HG02970 (cell line): ENCODE measurements around the gene ZNF532.
"Not testable (repeated sequence)": the region's sequence is repeated elsewhere in the genome, so short reads cannot be mapped to it uniquely, and the experiment has no call there.

ENCODE experiments used
- ATAC-seq: cut with Tn5 transposase; IDR thresholded peaks from one replicate; pipeline ENCODE4 v1.9.1; 2021; ENCODE audit warnings: mild to moderate bottlenecking, moderate library complexity, moderate number of reproducible peaks; ENCODE audit not compliant: unreplicated experiment, low FRiP score

Gene ZNF532

DNA sequence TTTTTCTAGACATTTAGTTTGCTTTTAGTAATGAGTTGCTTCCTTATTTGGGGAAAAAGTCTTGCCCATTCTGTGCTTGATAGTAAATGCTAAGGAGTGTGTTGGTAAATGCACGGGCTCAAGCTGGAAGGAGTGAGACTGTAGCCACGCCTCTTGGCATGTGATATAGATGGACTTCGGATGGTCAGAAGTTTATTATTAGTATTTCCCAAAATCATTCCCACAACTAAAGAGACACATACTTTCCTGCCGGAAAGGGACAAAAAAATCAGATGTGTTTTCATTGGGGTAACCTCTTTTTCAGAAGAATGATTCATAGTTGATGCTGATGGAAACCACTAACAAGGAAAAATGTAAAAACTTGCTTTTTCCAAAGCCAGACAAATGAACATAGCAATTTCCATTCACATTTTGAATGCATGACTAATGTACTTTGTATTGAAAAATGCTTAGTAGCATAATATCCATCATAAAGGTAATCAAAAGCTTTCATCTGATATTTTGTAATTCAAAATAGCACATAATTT lies 133.2 kb downstream of the ZNF532 start:
- ATAC-seq, result no peak

DNA sequence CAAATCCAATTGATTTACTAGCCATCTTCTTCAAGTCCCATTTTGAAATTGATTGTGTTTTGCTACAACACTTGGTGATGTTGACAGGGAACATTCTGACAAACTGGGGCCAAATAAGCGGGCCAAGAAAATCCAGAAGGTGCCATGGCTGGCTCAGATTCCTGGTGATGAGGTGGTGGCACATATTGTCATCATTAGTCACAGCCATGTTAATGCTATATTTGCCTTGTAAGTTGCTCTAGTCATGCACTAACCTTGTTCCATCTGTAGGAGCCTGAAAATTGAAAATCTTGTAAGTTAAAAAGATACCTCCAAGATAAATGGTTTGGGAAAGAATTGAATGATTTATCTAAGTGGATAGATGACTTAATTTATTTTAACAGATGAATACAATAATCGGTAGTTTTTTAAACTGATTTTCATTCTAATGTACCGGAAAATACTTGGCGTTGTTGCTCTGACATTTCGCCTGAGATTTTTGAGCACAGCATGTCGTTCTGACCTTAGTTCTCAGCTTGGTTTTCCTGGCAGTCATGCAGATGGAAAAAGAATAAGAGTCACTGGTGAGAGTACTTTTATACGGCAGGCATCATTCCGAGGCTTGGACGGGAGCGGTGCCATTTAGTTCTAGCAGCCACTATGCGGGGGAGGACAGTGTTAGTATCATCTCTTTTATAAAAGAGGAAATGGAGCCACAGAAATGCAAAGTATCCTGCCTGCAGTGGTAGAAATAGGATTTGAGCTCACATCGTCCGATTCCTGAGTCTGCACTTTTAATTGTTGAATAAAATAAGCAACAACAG lies 133.9 kb downstream of the ZNF532 start:
- ATAC-seq, result no peak

DNA sequence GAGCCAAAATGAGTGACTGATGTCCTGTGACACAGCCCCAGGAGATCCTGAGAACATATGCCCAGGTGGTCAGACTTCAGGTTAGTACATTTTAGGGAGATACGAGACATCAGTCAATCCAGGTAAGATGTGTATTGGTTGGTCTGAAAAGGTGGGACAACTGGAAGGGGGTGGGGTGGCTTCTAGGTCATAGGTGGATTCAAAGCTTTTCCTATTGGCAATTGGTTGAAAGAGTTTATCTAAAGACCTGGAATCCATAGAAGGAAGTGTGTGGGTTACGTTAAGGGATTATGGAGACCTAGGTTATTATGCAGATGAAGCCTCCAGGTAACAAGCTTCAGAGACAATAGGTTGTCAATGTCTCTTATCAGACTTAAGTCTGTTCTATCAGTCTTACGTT lies 136.5 kb downstream of the ZNF532 start:
- no peak for ATAC-seq

DNA sequence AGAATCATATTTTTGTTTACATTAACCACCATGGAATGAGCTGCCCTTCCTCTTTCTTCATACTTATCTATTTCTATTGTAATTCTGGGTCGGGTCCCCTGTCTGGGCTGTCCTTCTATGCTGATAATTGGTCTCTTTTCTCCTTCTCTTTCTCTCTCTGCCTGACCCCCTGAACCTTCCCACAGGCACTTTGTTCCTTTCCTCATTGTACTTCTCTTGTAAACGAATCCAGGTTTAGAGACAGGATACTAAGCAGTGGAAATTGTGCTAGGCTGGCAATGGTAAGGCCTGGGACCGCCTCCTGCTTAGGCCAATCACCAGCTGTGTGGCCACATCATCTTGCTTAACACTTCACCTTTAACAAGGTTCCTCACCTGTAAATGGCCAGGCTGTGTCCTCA lies 137.0 kb downstream of the ZNF532 start:
- no peak for ATAC-seq

DNA sequence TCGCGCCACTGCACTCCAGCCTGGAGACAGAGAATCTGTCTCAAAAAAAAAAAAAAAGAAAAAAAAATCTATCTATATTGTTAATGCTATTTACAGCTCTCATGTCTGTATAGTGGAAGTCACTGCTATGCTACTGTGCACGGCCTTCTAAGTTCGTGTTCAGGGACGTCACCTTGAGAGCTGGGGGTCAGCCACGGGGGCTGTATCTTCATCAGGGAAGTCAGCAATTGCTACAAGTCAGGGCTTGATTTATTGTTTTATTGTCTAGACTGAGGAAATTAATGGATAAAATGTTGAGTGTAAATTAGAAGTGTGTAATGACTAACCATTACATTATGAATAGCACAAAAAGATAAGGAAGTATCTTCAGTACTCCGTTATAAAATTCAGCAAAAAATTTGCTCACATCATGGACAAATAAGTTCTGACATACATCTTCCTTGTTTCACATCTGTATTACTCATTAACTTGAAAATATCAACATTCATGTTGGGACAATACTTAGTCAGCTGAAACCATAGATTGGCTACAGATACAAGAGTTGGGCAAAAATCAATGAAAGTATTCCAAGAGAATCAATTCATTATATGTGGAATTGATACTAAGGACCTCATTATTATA lies 138.4 kb downstream of the ZNF532 start:
- no peak for ATAC-seq

DNA sequence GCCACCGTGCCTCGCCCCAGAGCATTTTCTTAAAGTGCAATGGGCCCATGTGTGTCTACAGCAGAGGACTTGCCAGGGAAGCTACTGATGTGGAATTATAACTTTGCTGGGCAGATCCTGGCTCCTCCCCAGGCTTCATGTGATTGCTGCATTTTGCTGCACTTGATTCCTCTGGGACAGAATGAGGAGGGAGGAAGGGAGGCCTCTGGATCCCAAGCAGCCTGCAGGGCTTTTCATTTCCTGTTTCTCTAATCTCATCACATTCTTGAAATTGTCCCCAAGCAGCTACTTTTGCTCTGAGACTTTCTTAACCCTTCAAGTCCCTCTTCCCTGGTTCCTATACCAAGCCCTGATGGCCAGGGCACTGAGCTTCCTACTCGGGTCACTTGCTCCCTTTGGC lies 140.6 kb downstream of the ZNF532 start:
- ATAC-seq, result no peak

DNA sequence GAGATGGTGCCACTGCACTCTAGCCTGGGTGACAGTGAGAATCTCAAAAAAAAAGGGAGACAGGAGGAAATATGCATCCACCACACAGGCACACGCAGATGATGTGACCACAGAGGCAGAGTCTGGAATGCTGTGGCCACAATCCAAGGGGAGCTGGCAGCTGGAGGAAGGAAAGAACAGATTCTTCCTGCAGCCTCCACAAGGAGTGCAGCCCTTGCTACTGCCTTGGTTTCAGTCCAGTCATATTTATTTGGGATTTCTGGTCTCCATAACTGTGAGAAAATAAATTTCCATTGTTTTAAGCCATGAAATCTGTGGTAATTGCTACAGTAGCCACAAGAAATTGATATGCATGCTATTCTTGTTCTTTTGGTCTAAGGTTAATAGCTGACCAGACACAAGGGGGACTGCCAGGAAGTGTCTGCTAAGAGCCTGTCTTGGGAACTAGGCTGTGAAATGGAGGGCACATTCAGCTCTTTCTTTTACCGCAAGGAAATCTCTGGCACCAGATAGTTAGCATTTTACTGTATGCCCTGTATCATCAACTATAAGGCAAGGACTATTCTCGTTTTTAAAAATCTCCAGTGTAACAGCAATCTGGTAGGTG lies 141.9 kb downstream of the ZNF532 start:
- ATAC-seq, result no peak

DNA sequence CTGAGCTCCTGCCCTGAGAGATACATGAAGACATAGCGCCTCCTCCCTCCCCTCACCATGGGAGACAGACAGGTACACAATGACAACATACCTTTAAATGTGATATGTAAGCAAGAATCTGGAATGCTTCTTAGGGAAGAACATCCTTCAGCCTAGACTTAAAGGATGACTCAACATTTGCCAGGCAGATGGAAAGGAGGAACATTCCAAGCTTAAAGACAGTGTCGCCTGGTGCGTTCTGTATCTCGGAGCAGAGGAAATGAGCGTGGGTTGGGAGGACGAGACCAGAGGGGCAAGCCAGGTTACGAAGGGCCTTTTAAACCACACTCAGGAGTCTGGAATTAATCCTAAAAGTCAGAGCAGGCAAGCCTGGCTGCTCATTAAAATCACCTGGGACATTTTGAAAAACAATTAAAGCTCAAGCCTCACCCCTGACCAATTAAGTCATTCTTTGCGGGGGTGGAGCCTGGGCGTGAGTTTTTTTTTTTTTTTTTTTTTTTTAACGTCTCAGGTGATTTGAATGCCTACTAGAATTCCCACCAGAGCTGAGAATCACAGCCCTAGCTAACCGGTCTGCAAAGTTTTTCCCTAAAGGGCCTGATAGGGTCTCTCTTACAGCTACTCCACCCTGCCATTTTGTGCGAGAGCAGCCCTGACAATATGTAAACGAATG lies 143.8 kb downstream of the ZNF532 start:
- ATAC-seq, result no peak

DNA sequence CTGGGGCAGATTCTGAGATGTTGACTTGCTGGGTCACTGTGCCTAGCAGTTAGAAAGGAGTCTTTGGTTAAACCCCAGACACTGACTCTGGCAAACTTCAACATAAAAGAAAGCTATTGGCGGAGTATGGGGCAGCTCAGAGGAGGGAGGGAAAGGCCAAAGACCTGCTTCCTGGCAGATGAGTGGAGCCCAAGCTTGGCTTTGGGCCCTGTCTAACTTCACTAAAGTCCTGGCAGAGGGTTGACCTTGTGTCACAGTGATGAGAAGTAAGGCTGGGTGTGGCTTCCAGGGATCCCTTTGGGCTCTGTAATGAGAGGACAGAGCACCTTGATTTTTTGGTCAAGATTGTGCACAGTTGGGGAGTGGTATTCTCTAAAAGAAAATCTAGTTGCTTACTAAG lies 145.2 kb downstream of the ZNF532 start:
- ATAC-seq, result no peak

DNA sequence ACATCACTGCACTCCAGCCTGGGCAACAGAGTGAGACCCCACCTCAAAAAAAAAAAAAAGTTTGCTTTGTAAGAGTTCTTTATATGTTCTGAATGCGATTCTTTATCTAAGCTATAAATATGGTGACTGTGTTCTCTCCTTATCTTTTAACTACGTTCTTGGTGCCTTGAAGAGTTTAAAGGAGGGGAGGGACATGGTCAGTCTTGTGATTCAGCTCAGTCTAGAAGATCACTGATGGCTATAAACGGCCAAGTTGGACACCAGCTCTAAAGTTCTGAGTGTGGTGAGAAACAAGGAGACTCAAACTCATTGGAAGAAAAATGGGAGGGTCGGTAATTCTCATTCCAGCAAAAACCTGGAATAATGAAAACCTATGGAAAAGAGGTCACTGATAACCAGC lies 146.6 kb downstream of the ZNF532 start:
- no peak for ATAC-seq

DNA sequence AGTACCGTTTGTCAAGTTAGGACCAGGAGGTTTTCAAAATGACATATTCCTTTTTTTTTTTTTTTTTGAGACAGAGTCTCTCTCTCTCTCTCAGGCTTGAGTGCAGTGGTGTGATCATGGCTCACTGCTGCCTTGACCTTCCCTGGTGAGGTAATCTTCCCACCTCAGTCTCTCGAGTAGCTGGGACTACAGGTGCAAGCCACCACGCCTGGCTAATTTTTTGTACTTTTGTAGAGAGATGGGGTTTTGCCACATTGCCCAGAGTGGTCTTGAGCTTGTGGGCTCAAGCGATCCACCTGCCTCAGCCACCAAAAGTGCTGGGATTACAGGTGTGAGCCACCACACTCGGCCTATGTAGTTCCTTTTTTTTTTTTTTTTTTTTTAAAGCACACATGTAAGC lies 147.1 kb downstream of the ZNF532 start:
- ATAC-seq, result no peak

DNA sequence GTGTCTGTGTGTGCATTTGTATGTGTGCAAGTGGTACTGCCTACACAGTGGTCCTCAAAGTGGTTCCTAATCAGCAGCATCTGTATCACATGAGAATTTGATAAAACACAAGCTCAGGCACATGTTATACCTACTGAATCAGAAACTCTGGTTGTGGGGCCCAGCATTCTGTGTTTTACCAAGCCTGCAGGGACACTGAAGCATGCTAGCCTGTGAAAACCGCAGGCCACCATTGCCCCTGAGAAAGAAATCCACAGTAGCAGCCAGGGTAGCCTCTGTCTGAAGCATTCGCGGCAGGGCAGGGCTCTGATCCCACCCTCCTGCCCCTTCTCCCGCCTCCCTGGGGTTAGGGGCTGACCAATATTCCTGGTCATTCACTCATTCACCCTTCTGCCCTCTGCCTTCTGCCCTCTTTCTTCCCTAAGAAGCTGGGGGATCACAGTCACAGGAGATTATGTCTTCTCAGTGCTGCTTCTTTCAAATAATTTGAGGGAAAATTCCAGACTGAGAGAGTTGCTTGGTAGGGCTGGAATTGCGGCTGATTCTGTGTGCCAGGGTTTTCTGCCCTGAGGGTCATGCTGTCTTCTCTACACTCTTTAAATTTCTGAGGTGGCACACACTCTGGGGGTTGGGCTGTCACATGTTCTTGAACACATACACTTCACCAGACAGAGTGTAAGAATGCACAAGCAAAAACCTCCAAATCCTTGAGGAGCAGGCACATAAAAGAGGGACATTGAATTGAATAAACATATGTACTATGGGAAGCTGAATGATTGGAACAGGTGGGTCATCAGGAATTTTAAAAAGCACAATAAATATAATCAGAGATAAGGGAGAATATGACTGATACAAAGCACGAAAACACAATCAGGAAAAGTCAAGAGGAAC lies 148.4 kb downstream of the ZNF532 start:
- ATAC-seq, result no peak

DNA sequence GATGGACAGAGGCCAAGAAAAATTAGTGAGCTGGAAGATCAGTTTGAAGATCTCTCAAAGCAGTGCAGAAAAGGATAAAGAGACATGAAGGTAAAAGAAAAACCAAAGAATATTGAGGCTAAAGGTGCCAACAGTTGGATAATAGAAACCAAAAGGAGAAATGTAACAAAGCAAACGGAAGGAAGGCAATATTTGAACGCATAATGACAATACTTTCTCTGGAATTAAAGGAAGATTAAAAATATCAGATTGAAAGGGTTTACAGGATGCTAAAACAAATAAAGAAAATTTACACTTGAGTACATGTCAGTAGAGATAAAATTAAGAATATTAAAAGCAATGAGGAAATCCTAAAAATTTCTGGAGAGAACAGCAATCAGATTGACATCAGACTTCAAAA lies 149.1 kb downstream of the ZNF532 start:
- no peak for ATAC-seq

DNA sequence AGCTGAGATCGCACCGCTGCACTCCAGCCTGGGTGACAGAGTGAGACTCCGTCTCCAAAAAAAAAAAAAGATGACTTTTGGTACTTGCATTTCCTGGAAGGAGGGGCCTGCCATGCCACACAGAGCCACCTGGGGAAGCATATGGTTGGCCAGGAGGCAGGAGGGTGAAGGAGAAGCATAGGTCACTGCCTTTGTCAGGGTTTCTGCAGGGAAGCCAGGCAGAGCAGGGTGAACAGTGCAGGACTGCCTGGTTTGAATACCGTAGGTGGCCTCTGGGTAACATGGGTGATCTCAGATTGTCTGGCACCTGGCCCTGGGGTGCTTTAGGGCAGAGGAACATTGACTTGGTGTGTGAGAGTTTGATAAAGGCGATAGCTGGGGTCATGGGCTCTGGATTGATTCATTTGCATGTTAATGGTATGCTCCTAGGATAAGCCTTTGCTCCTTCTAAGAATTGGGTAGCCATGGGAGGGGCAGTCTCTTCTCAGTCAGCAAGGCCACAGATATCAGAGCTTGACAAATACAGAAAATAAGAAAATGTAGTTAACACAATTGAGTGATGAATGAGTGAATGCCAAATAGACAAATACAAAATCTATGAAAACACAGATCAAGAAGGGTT lies 151.0 kb downstream of the ZNF532 start:
- no peak for ATAC-seq

DNA sequence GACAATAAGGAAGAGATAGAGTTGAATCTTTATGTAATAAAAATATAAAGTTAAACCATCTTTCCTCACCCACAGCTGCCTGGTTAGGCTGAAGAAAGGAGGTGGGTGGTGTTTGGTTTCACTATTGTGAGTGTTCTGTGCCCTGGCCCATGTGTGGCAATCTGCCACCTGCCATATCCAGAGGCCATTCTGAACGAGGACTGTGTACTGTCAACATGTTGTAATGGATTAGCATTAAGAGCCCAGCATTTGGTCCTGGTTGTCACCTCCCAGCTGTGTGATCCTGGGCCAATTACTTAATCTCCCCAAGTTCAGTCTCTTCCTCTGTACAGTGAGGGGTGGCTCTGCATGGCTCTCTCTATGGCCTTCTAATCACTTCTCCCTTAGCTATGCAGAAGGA lies 156.8 kb downstream of the ZNF532 start:
- ATAC-seq, result no peak

DNA sequence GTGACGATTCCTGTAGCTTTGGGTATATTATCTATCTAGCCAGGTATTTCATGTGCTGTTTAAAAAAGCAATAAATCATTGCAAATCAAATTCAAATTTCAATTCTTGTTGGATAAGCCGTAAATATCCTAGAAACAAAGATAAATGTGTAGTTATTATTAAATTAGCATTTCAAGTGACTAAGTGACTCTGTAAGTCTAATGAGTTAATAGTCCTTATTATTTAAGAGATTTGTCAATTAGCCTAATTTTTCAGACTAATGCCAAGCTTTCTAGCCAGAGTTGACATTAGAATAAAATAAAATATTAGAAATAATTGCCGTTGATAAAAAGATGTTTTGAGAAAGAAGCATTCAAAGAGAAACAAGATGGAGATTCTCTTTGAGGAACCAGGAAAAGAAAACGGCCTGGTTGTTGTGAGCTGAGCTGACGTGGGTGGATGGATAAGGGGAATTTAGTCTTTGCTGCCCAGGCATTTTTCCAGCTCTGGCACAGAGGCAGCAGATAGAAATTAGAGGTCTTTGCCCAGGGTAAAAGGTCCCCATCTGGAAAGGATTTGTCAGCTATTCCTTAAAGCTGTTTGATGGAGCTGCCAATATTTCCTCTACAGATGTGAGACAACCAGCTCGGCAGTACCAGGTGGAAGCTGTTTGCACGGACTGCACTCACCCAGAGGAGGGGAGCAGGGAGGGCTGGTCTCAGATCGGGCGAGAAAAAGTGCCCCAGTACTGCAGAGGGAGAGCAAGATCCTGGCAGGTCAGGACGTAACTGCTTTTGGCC lies 157.7 kb downstream of the ZNF532 start:
- no peak for ATAC-seq

DNA sequence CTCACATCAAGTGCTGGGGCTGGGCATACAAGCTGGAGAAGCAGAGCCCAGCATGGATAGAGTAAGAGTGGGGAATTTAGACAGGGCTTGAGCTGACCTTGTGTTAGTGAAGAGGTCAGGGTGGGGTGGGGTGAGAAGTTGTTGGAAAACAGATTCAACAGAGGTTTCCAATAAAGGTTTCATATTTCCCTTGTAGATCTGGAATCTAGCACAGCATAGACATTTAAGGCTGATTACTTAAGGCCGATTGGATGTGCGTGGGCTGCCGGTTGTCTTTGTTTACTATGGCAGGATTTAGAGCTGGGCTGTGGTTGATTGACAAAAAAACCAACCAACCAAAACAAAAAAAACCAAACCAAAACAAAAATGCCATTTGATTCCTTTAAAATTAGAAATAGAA lies 160.2 kb downstream of the ZNF532 start:
- ATAC-seq, result no peak

DNA sequence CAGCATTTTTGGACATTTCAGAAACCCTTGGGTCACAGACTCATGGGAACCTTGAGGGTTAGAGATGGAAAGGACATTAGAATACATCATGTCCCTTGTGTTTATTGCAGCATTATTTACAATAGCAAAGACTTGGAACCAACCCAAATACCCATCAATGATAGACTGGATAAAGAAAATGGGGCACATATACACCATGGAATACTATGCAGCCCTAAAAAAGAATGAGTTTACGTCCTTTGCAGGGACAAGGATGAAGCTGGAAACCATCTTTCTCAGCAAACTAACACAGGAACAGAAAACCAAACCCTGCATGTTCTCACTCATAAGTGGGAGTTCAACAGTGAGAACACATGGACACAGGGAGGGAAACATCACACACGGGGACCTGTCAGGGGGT lies 160.9 kb downstream of the ZNF532 start:
- not testable (repeated sequence) for ATAC-seq

DNA sequence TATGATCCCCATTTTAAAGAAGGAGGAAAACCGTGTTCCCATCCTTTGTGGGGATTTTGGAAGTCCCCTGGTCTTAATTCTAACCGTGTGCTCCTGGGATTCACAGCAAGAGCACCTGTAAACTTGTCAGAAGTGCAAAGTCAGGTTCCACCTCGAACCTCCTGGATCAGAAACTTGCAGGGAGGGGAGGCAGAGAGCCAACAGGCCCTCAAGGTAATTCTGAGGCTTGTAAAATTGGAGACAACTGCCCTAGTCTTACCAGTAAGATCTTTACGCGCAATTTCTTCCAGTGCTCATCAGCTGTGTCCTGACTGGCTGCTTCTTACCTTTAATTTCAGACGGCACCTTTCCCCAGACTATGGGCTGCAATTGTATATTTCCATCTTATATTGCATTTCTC lies 161.7 kb downstream of the ZNF532 start:
- no peak for ATAC-seq
